Colonic mucosa (tissue), 4 donors: ENCODE results near the gene TWIST2. TPM values are rescaled to one million over a fixed set of nuclear protein-coding genes. Genes with fewer than 3 reads are reported as not detected.

Experiments
- DNase-seq: peaks from one replicate; pipeline ENCODE4 v3.0.0-alpha.2; 2020
- H3K27ac ChIP-seq: fragments of 200-600 bp; one replicate; pipeline ENCODE4 v1.8.0; 2021
- H3K27me3 ChIP-seq: fragments of 200-600 bp; one replicate; pipeline ENCODE4 v1.8.0; 2021
- H3K36me3 ChIP-seq: fragments of 200-600 bp; one replicate; pipeline ENCODE4 v1.8.0; 2021
- H3K4me1 ChIP-seq: fragments of 200-600 bp; one replicate; pipeline ENCODE4 v1.8.0; 2021; ENCODE audit warnings: mild to moderate bottlenecking
- H3K4me3 ChIP-seq: fragments of 200-600 bp; one replicate; pipeline ENCODE4 v1.8.0; 2021
- H3K9ac ChIP-seq, 2 donors: one replicate each; pipeline ENCODE4 v1.7.0; 2013; ENCODE audit warnings: control low read depth in 2 of 2, low read depth in 2 of 2, low read length in 2 of 2
- H3K9me3 ChIP-seq: fragments of 200-600 bp; one replicate; pipeline ENCODE4 v1.8.0; 2021
- intact Hi-C: fragments of 100-400 bp; cut with DNase I; formaldehyde crosslinking; loops from one replicate; pipeline ENCODE4 v1.14.1; 2022
- total RNA-seq, 2 donors: library from RNA; stranded (reverse); fragmentation: NEBNext Ultra II Directional in 1 of 2; extraction: Animal tissue kit (Norgen Biotek cat#: 25700) in 1 of 2; gene quantifications; one replicate each; pipeline ENCODE4 v1.2.1, GENCODE V29; 2021
- TF ChIP-seq, protein P1 (sequence below): fragments of 200-600 bp; IDR thresholded peaks from one replicate; pipeline ENCODE4 v1.8.0; 2022; ENCODE audit warnings: antibody characterized with exemption, mild to moderate bottlenecking
- donor health status: healthy.
- donor health status: DM: no; HTN: no; CAD: no.
- donor health status: DM: no; HTN: no; CAD: no.

Gene TWIST2
- total RNA-seq, 2 donors from 2014 or later: 0.82 to 2.7 TPM

DNA sequence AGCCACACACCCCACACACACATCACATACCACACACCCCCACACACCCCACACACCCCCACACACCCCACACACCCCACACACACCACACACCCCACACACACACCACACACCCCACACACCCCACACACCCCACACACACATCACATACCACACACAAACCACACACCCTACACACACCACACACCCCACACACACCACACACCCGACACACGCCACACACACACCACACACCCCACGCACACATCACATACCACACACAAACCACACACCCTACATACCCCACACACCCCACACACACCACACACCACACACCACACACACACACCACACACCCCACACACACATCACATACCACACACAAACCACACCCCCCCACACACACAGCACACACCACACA lies 22.4 kb downstream of the TWIST2 start:
- Histone ChIP-seq H3K9me3 (no peaks in the 10 kb centered on the region), H3K36me3 (no peaks in the 10 kb centered on the region), H3K4me3 (no peak overlapping the region), H3K9ac (no peak overlapping the region), H3K27ac (no peak overlapping the region), H3K4me1 (no peaks in the 10 kb centered on the region), H3K27me3 (no peaks in the 10 kb centered on the region)
- TF ChIP-seq, protein P1, sequence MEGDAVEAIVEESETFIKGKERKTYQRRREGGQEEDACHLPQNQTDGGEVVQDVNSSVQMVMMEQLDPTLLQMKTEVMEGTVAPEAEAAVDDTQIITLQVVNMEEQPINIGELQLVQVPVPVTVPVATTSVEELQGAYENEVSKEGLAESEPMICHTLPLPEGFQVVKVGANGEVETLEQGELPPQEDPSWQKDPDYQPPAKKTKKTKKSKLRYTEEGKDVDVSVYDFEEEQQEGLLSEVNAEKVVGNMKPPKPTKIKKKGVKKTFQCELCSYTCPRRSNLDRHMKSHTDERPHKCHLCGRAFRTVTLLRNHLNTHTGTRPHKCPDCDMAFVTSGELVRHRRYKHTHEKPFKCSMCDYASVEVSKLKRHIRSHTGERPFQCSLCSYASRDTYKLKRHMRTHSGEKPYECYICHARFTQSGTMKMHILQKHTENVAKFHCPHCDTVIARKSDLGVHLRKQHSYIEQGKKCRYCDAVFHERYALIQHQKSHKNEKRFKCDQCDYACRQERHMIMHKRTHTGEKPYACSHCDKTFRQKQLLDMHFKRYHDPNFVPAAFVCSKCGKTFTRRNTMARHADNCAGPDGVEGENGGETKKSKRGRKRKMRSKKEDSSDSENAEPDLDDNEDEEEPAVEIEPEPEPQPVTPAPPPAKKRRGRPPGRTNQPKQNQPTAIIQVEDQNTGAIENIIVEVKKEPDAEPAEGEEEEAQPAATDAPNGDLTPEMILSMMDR: no peak
- intact Hi-C loops: no loop called here
- no peak for DNase-seq

DNA sequence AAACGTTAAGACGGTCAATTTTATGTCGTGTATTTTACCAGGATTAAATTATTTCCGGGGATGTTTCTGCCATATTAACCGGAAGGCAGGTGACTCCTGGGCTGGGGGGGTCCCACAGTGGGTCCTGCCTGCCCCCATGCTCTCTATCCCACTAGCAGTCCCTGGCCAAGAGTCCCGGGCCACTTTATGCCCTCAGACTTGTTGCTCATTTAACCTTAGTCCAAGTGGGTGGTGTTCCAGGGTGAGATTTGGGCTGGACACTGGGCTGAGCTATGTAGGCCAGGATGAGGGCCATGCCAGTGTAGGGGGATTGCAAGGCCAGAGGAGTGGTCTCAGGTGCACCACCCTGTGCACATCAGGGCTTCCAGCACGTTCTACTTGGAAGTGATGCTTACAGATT lies 24.1 kb downstream of the TWIST2 start:
- no peaks in the 10 kb centered on the region for H3K36me3 ChIP-seq
- no peak overlapping the region for H3K4me3 ChIP-seq
- no peaks in the 10 kb centered on the region for H3K9me3 ChIP-seq
- H3K27me3 ChIP-seq: no peaks in the 10 kb centered on the region
- no peak overlapping the region for H3K27ac ChIP-seq
- intact Hi-C loops: no loop called here
- DNase-seq: no peak
- H3K4me1 ChIP-seq: no peaks in the 10 kb centered on the region
- H3K9ac ChIP-seq: no peak overlapping the region
- TF ChIP-seq, protein P1: no peak

DNA sequence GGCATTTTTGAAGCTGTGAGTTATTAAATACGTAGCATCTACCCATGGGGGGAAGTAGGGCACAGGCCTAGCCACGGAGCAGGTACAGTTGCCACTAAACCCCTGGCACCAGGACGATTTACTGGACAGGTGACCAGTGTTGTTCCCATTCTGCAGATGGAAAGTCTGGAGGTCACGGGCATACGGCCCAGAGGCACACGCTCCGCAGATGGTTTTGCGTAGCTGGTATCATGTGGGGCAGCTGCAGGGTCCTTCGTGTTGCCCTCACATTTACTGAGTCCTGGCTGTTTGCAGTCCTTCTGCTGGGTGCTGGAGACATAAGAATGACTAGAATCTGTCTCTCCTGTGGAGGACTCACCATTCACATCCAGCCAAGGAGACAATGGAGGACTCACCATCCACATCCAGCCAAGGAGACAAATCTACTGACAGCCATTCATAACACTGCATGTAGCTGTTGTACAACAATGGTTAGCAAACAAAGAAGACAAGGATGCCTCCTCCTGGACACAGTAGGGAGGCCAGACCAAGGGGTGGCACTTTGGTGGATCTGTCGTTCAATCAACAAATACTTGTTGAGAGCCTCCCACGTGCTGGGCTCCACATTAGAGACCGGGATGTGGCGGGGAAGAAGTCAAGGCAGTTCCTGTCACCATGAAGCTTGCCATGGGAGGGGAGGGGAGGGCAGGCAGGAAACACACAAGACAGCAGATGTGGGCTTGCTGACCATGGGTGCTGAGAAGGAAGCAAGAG lies 24.9 kb downstream of the TWIST2 start:
- intact Hi-C loops: no loop called here

DNA sequence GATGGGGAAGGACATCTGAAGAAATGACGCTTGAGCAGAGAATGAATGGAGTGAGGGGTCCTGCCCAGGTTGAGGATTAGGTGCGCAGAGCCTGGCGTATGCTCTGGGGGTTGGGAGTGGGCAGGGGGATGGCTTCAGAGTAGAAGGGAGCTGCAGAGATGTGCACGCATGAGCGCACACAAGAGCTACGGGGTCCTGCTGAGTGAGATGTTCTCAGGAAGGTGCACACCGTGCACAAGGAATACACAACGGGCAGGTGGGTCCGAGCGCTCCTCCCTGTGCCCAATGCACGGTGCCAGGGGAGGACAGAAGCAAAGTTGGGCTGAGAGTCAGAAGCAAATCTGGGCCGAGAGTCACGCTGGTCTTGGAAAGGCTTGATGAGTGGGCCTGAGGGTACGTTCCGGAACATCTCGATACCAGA lies 25.5 kb downstream of the TWIST2 start:
- no peak overlapping the region for H3K27ac ChIP-seq
- TF ChIP-seq, protein P1: no peak
- intact Hi-C loops: no loop called here
- no peak for DNase-seq
- H3K27me3 ChIP-seq: no peaks in the 10 kb centered on the region
- H3K4me1 ChIP-seq: no peaks in the 10 kb centered on the region
- no peak overlapping the region for H3K9ac ChIP-seq
- H3K4me3 ChIP-seq: no peak overlapping the region
- H3K36me3 ChIP-seq: no peaks in the 10 kb centered on the region
- no peaks in the 10 kb centered on the region for H3K9me3 ChIP-seq

More for the DNA sequence above, 24.9 kb downstream of the TWIST2 start:
- H3K27ac ChIP-seq: no peak overlapping the region
- no peak overlapping the region for H3K4me3 ChIP-seq
- H3K27me3 ChIP-seq: no peaks in the 10 kb centered on the region
- H3K9me3 ChIP-seq: no peaks in the 10 kb centered on the region
- H3K4me1 ChIP-seq: no peaks in the 10 kb centered on the region
- H3K9ac ChIP-seq: no peak overlapping the region
- TF ChIP-seq, protein P1: no peak
- DNase-seq: no peak
- no peaks in the 10 kb centered on the region for H3K36me3 ChIP-seq

DNA sequence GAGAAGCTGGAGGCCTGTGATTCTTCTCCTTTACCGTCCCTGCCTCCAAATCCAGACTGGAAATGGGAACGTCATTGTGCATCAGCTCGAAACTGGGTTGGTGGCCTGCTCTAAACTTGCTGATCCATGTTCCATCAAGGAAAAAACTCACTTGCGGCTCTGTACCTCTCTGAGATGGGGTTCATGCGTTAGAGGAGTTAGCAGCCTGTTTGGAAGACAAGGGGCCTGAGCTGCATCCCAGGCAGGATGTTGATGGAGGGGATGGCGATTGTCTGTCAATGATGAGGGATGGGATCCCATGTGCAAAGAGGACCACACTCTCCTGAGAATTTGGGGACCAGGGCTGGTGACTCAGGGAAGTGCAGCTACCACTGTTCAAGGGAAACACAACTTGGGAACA lies 26.0 kb downstream of the TWIST2 start:
- TF ChIP-seq, protein P1: no peak
- intact Hi-C loops: no loop called here
- Histone ChIP-seq H3K36me3 (no peaks in the 10 kb centered on the region), H3K9ac (no peak overlapping the region), H3K4me1 (no peaks in the 10 kb centered on the region), H3K9me3 (no peaks in the 10 kb centered on the region), H3K27me3 (no peaks in the 10 kb centered on the region), H3K27ac (no peak overlapping the region), H3K4me3 (no peak overlapping the region)
- DNase-seq: no peak
